Femur (tissue), 1 donor: Measurements from ENCODE around the gene ADARB2.
A peak's percentile ranks its signal among the peaks of the same experiment; 100 is the strongest.
"Not testable (repeated sequence)": the region's sequence is repeated elsewhere in the genome, so short reads cannot be mapped to it uniquely, and the experiment has no call there.

Experiments
- DNase-seq: peaks from one replicate; pipeline ENCODE4 v3.0.0-alpha.2; 2017

ADARB2 gene

DNA sequence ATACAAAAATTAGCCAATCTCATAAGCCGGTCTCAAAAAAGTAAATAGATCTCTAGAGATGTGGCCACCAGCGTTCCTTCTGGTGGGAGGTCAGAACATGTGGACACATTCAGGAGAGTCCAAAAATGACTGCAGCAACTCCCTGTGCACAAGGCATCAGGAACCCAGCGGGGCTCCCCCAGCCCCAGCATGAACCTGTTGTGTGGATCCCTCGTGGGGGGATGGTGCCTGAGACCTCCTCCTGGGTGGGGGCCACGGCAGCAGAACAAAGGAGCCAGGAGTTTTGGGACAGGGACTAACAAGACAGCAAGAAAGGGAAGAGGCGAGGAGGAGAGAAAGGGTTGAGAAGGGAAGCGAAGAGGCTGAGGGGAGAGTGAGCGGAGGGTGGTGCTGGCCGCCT is 559.4 kb downstream of the ADARB2 start:
- DNase-seq: no peak

DNA sequence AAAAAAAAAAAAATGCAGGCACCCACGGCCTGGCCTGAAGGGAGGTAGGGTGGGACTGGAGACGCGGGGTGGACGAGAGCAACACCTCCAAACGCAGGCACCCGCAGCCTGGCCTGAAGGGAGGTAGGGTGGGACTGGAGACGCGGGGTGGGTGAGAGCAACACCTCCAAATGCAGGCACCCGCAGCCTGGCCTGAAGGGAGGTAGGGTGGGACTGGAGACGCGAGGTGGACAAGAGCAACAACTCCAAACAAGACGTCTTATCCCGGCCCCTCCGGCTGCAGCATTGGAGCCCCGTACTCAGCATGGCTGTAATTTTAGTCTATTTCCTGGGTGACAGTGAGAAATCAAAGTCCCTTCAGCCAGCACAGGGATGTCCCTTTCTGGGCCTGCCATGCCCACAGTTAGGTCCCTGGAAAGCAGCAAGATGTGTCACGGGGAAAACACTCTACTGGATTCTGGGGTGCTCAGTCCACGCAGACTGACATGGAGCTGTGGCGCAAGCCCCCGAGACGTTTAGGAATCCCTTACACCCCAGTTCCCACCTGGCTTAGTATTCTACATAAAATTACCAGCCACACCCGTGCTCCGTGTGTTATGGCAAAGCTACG is 561.3 kb downstream of the ADARB2 start:
- no peak for DNase-seq

DNA sequence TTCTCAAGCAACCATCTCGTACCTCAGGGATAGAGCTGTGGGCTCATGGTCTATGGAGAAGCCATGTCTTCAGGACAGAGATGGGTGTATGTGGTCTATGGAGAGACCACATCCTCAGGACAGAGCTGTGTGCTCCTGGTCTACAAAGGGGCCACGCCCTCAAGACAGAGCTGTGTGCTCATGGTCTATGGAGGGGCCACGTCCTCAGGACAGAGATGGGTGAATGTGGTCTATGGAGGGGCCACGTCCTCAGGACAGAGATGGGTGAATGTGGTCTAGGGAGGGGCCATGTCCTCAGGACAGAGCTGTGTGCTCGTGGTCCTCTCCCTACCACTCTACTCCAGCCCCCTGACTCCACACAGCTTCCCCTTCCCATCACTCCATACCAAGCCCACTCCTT is 563.3 kb downstream of the ADARB2 start:
- no peak for DNase-seq

DNA sequence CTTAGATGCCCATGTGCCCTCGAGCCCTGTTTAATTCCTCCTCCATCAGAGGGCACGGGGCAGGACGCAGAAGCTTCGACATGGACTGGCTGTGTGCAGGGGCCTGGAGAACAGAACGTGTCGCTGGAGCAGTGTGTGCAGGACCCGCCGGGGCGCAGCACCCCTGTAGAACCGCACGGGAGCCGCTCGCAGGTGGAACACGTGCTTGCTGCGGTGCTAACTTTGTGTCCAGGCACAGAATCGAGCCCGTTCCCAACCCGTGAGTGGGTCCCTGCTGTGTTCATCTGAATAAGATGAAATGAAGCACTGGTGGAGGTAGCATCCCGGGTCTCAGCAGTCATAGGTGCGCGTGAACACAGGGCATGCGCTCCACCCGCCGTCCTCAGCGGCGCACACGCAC is 564.2 kb downstream of the ADARB2 start:
- DNase-seq: no peak

DNA sequence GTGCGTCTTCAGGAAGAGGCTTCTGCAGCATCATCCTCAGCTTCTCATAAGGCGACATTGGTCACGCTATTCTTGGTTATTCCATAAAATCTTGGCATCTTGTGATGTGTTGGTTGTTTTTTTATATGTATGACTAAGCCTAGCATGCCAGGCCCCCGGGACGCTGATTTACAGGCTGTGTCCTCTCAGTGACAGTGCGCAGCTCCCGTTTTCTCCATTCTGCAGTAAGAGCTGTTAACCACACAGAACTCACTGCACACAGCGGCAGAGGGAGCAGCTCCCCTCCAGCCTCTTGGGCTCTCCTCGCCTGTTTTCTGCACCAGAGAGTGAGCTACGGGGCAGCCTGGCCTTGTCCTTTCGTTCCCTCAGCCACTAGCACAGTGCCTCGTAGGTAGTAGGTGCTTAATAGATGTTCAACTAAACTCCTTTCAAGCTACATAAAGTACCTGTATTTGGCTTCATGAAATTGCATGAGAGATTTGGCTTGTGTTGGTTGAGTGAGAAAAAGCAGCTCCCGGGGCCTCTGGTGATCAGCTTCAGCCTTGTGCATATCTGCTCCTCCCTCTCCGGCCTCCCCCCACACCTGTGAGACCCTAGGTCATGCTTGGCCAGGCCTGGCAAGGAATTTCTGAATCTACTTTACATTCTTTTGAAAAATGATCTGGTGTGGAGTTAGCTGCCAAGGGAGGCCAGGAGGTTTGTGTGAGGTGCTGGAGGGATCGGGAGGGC is 564.9 kb downstream of the ADARB2 start:
- DNase-seq: no peak

DNA sequence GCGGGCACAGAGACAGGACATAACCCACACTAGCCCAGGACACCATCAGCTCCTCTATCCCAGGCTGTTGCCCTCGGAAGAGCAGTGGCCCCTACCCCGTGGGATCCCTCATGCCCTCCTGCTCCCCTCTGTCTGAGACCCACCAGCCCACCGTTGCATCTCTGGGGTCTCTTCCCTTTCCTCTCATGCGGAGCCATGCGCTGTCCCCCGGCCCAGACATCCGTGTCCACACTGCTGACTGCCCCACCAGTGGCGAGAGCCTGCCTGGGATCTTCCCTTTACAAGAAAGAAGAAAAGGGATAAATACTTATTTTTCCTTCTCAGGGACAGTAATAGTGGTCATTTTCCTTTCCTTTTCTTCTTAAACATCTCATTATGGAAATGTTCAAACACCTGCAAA is 565.7 kb downstream of the ADARB2 start:
- DNase-seq: no peak

DNA sequence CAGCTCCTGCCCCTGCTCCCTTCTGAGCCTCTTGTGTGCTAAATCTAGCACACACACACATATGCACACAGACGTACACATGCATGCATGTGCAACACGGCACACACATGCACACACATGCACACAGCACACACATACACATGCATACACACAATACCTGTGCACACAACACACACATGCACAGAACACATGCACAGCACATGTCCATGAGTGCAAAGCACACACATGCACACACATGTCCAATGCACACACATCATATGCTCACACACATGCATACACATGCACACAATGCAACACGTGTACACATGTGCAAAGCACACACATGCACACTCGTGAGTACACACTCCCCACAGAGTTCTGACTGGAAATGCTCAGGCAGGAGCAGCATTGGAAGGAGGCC is 566.1 kb downstream of the ADARB2 start:
- DNase-seq: no peak

DNA sequence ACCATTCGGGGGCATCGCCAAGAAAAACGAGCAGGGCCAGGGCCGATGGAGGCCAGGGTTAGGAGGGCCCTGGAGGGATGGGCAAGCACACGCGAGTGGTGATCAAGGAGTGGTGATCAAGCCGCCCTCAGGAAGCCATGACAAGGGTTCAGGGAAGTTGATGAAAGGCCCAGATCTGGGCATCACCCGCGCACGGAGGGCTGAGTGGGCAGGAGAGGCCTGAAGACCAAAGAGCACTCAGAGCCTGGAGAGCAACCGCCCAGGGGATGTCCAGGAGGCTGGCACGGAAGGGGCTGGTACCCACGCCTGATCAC is 566.5 kb downstream of the ADARB2 start:
- DNase-seq: no peak

DNA sequence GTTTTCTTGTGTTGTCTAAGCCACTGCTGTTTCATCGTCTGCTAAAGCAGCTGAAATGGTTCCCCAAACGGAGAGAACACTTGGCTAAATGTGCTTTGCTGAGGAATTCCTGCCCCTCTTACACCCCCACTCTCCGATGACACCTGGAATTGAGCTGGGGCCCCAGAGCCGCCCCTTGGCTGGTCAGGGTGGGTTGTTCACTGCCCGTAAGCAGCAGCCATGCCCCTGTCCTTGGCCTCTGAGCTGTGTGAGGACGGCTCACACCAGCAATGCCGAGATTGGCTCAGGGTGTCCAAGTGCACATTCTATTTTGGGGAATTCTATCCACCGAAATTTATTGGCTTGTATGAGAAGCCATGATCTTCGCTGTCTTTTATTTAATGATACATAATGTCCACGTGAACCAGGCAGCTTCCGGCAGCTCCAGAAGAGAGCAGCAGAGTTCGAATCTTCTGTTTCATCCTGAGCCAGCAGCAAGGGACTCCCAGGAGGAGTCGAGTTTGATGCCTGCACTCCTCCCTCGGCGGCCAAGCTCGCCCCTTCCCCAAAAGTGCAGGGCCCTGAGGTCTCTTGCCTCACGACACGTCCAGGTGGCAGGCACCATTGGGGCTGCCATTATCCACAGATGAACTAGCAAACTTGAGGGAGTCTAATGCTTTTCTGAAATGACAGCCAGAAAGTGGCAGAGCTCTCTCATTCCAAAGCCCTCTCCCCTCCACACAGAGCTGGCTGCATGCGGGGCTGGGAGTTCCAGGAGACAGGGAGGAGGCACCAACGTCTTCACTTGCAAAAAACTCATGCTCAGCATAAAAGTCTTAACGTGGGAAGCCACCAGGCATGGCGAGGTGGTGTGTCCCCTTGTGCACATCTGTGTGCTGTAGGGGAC is 567.1 kb downstream of the ADARB2 start:
- no peak for DNase-seq

DNA sequence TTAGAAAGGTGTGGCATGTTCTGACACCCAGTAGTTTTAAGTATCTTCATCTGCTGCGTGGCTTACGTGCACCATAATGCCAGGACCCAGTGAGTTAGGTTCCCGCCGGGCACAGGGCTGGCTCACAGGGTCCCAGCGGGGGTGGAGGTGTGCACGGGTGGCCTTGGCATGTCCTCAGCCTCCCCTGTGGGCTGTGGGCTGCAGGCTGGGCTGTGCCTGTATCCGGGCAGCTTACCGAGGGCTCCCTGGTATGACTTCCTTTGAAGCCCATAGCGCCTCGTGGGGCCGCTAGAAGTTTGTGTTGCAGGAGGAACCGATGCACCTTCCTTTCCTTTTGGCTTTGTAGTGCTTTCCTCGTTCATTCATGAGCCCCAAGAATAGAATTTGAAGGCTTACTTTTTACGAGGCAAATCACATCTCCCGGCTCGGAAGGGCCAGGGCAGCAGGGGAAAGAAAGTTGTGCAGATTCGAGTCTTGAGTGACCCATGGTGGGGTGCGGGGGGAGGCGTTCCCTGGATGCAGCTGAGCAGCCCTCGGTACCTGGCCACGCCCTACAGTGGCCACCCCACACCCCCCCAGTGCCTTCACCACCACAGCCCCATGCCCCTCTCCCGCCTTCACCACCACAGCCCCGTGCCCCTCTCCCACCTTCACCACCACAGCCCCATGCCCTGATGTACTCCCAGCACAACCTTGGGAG is 568.0 kb downstream of the ADARB2 start:
- no peak for DNase-seq

DNA sequence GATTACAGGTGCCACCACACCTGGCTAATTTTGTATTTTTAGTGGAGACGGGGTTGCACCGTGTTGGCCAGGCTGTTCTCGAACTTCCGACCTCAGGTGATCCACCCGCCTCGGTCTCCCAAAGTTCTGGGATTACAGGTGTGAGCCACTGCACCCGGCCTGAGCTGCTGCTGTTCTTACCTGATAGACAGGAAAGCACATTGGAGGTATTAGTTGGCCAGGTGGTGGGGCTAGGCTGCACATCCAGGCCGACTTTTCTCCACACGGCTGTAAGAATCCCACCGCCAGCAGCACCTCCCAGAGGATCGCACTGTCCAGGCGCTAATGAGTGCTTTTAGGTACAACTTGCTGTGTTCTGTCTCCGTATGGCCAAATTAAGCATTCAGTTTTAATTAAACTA is 568.6 kb downstream of the ADARB2 start:
- DNase-seq: peak; percentile 1

DNA sequence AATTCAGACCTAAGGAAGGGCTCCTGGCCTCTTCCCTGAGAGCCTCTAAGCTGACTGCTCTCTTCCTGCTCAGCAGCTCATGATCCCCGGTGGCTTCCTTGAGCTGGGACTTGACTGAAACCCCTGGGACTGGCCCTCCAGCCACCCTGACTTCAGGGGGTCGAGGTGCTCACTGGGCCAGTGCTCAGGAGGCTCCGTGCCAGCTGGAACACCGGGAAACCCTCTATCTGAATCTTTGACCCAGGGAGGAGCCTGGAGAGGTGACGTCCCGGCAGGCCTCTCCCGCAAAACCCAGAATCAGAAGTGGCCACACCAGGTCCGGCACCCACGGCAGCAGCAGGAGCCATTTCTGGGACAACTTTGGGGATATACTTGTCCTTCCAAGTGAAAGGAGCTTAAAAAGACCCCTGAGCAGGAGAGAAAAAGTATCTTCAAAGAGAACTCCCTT is 570.5 kb downstream of the ADARB2 start:
- DNase-seq: no peak

DNA sequence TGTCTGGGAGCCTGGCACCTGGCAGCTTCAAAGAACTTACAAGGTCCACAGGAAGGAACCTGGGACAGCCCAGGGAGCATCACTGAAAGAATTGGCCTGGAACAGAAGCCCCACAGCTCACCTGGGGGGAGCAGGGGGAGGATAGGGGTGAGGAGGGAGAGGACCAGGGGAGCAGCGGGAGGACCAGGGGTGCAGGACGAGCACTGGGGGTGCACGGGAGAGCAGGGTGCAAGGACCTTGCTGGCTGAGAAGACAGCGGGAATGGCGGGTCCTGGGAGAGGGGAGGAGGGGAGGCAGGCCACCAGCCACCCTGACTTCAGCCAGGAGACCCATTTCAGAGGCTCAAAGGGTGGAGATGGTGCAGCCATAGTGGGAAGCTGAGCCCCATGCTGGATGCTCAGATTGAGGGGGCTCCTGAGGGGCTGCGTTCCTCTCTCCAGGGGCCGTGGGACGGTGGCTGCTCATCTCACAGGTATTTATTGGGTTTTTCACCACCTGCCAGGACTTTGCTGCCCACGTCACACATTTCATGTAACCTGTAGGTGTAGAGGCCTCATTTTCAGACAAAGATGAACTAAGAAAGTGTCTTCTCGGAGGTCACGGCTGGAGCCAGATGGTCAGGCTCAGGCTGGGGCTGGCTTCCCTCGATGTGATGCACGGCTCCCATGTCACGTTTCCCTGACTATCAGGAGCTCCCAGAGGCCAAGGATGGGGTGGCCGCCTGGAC is 571.1 kb downstream of the ADARB2 start:
- DNase-seq: no peak

DNA sequence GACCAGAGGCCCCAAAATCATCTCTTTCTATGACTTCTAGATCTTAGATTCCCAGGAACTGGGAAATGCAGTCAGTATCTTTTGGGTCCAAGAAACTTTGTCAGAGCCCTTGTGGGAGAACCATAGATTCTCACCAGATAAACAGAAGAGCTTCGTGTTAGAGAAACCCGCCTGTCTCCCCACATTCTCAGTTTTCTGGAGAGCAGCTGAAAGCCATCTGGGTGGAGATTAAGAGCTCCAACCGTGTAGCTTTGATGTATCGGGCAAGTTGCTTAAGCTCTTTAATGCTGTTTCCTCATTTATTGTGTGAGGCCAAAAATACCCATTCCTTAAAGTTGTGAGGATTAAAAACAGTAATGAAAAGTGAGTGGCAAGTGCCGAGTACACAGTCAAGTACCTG is 573.5 kb downstream of the ADARB2 start:
- no peak for DNase-seq

DNA sequence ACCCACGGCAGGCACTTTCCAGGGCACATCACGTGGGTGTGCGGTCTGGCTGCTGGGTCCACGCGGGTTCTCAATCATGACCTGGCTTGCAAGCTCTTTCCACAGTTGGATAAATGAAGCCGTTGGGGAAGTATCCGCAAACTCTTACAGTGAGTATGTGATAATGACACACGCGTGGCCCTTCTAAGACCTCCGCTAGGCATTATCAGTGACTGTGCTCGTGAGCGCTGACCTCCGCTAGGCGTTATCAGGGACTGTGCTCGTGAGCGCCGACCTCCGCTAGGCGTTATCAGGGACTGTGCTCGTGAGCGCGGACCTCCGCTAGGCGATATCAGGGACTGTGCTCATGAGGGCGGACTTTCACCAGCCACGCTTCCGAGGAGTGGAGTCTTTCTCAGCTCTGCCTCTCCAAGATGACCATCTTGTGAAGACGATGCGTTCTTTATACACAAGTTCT is 574.1 kb downstream of the ADARB2 start:
- DNase-seq: peak; percentile 7

DNA sequence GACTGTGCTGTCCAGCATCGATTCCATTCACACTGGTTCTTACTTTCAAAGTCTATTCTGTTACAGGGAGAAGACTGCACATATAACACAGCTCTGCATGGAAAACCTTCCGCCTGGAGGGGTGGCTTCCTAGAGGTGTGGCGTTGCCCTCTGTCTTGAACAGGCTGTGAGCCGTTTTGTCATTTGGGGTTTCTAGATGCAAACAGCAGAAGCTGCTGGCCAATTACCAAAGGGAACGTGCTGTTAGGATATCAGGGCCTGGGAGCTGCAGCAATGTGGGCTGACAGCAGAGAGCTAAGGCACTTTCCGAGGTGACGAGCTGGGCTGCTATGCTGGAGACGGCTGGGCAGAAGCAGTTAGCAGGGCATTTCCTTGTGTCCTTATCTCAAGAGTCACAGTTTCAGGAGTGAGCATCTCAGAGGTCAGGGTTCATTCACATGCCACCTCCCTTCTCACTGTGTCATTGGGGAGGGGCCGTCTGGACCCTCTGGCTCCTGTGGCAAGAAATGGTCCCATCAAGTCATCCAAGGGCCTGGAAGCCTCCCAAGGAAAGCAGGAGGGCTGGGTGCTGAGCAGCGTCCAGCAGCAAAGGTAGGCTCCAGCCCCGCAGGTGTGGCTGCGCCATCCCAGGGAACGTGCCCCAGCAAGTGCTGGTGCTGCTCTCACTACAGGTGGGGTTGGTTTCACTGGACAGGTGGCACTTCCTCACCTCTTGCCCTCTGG is 574.7 kb downstream of the ADARB2 start:
- DNase-seq: peak; percentile 7

DNA sequence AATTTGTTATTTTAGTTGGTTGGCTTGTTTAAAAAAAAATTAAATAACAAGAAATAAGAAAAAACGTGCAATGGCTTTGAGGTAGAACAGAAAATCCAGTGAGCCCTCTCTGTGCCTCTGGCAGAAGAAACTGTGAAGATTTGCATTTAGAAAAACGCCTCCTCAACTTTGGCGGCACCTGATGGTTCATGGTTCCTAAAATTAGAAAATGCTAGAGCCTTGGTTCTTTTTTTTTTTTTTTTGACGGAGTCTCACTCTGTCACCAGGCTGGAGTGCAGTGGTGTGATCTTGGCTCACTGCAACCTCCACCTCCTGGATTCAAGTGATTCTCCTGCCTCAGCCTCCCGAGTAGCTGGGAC is 576.0 kb downstream of the ADARB2 start:
- DNase-seq: not testable (repeated sequence)

DNA sequence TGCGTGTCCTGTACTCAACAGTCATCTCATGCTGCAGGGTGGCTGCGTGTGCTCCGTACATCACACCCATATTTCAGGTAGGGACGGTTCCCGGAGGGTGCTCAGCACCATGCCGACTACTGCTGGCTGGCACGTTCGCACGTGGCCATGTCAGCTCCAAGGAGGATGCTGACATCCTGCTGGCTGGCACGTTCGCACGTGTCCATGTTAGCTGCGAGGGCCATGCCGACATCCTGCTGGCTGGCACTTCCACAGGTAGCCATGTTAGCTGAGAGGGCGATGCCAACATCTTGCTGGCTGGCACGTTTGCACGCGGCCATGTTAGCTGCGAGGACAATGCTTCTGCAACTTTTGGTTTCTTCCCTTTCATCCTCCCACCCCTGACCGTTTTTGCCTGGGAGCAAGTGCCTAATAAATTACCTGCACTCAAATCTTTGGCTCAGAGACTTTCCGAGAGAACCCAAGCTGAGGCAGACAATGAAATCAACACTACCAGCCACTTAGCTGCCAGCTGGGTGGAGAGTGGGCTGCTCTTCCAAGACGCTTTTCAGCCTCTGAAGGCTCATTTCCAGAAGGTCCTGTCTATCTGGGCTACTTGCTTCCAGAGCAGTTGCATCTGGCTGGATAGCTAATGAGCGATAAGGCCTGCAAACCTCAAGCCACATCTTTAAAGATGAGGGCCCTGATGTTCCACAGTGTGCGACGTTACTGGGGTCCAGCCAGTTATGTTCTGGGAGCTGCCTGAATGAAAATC is 576.6 kb downstream of the ADARB2 start:
- DNase-seq: no peak

DNA sequence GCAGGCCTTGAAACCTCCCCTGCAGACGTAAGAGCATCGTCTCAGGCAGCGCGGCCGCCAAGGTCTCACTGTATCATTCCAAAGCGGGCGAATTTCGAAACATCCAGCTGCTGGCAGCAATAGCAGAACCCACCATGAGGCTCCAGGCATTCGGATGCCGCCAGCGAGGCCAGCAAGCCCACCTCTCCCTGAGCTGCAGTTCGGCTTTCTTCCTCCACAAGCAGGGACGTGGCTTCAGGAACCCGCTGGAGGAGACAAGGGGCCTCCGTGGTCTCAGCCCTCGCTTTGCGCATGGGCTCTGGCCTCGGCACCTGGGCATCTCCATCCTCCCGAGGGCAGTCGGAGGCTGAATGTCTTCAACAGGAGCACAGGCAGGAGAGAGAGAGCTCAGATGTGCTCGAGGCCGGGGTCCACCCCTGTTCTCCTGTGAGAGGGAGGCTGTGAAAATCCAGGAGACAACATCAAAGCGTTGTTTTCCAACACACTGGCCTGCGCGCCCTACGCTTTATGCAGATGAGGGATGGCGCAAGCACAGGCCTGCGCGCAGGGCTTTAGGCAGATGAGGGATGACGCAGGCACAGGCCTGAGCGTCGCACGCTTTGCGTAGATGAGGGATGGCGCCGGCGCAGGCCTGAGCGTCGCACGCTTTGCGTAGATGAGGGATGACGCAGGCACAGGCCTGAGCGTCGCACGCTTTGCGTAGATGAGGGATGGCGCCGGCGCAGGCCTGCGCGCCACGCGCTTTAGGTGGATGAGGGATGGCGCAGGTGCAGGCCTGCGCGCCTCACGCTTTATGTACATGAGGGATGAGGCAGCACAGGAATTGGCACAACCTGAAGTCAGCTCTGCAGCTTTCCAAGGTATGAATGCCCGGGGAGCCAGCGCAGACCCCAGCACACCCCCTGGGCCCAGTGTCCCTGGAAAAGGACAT is 577.9 kb downstream of the ADARB2 start:
- no peak for DNase-seq

DNA sequence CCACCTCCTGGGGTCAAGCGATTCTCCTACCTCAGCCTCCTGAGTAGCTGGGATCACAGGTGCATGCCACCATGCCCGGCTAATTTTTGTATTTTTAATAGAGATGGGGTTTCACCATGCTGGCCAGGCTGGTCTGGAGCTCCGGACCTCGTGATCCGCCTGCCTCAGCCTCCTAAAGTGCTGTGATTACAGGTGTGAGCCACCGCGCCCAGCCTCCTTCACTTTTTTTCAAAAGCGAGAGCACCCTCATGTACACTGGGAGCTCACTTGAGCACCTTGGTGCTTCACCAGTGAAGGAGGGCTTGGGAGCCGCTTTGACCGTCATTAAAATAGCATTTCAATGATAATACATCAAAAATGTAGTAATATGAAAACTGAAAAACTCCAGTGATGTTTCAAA is 578.8 kb downstream of the ADARB2 start:
- DNase-seq: not testable (repeated sequence)
